AG08396 (cell line): Measurements from ENCODE around the gene CFD.
"Not testable (repeated sequence)": the region's sequence is repeated elsewhere in the genome, so short reads cannot be mapped to it uniquely, and the experiment has no call there.

ENCODE experiments used
- DNase-seq: peaks from one replicate; pipeline ENCODE4 v3.0.0; 2012; ENCODE audit warnings: low spot score, mixed read lengths

CFD gene

GRCh38 chr19:858868-859843 is at the start of gene CFD:
CFD (plus strand) TSS chr19:859664; CDS start chr19:859690, 26 bp downstream.
- no peak for DNase-seq

GRCh38 chr19:810077-810855 is 49.2 kb upstream of the CFD start:
- DNase-seq = no peak

- peak; percentile 14 for DNase-seq
These were observed 48.5 kb upstream of the CFD start for GRCh38 chr19:810883-811489.

GRCh38 chr19:811506-812048 is 47.9 kb upstream of the CFD start:
- DNase-seq = peak; percentile 16

GRCh38 chr19:812049-812746 is 47.3 kb upstream of the CFD start:
- DNase-seq = peak; percentile 18

- peak; percentile 27 for DNase-seq
These were observed 46.7 kb upstream of the CFD start for GRCh38 chr19:812747-813218.

GRCh38 chr19:813219-814151 is 46.0 kb upstream of the CFD start:
- peak; percentile 29 for DNase-seq

- peak; percentile 39 for DNase-seq
These were observed 45.0 kb upstream of the CFD start for GRCh38 chr19:814152-815078.

- no peak for DNase-seq
These were observed 44.2 kb upstream of the CFD start for GRCh38 chr19:815079-815774.

GRCh38 chr19:815775-816499 is 43.5 kb upstream of the CFD start:
- DNase-seq = no peak

GRCh38 chr19:816500-816857 is 43.0 kb upstream of the CFD start:
- DNase-seq = no peak

- DNase-seq = not testable (repeated sequence)
These were observed 39.3 kb upstream of the CFD start for GRCh38 chr19:820212-820611.

- peak; percentile 54 for DNase-seq
These were observed 38.1 kb upstream of the CFD start for GRCh38 chr19:821231-821824.

GRCh38 chr19:821825-822503 is 37.5 kb upstream of the CFD start, which contains the start of gene PLPPR3:
PLPPR3 (minus strand) TSS chr19:821955; CDS start chr19:821559, 396 bp downstream.
- peak; percentile 41 for DNase-seq

GRCh38 chr19:823565-824121 is 35.8 kb upstream of the CFD start:
- peak; percentile 66 for DNase-seq

GRCh38 chr19:824885-825284 is 34.6 kb upstream of the CFD start:
- DNase-seq = no peak
